ENCODE data around the gene MINDY1.

DNA sequence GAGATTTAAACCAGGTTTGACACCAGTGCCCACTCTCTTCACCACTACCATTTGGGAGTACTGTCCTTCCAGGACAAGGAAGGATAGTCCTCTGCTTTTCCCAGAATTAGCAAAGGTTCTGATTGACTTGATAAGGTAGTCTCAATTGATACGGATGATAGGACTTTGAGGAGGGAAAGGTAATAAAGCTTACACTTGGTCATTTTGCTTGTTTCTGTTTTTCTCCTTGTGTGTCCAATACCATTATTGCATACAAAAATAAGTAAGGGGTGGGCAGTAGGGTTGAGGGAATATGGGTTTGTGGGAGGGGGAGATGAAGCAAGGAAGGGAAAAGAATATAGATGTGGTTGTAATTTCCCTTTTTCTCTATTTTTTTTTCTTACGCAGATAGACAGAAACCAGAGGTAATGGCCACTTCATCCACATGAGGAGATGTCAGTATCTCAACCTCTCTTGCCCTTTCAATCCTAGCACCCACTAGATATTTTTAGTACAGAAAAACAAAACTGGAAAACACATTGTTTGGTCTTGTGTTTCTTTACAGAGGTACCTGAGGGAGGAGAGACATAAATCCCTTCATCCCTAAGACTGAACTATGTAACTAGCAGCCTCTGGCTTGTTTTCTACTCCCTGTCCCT, 43.5 kb upstream of the MINDY1 start:
- no peak for TF ChIP-seq POLR2AphosphoS5 (IDR thresholded peaks at IDR 0.05)
- TF ChIP-seq POLR2A (IDR thresholded peaks at IDR 0.05): no peak
- TF ChIP-seq, protein P1, sequence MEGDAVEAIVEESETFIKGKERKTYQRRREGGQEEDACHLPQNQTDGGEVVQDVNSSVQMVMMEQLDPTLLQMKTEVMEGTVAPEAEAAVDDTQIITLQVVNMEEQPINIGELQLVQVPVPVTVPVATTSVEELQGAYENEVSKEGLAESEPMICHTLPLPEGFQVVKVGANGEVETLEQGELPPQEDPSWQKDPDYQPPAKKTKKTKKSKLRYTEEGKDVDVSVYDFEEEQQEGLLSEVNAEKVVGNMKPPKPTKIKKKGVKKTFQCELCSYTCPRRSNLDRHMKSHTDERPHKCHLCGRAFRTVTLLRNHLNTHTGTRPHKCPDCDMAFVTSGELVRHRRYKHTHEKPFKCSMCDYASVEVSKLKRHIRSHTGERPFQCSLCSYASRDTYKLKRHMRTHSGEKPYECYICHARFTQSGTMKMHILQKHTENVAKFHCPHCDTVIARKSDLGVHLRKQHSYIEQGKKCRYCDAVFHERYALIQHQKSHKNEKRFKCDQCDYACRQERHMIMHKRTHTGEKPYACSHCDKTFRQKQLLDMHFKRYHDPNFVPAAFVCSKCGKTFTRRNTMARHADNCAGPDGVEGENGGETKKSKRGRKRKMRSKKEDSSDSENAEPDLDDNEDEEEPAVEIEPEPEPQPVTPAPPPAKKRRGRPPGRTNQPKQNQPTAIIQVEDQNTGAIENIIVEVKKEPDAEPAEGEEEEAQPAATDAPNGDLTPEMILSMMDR (IDR thresholded peaks at IDR 0.05): no peak

All from breast epithelium (tissue), 3 donors.